ENCODE results near the gene SEC14L1.

The SEC14L1 gene

GRCh38 chr17:77116371-77116860, 24.4 kb upstream of the SEC14L1 start:
- Histone ChIP-seq H3K27me3 (ENCODE audit: insufficient read depth, low read depth) (no peaks in the 10 kb centered on the region), H3K36me3 (ENCODE audit: insufficient read depth) (no peaks in the 10 kb centered on the region), H3K79me2 (ENCODE audit: insufficient read depth, low read depth) (no peaks in the 10 kb centered on the region), H2AFZ (ENCODE audit: low read depth) (no peak overlapping the region), H4K20me1 (ENCODE audit: insufficient read depth) (no peaks in the 10 kb centered on the region), H3K4me3 (IDR thresholded peaks at IDR 0.05; ENCODE audit: insufficient read depth, low read depth, low read length) (no peak overlapping the region), H3K4me1 (ENCODE audit: low read depth, poor library complexity, severe bottlenecking) (no peaks in the 10 kb centered on the region), H3K27ac (no peak overlapping the region), H3K4me2 (no peak overlapping the region), H3K9ac (no peak overlapping the region)
- TF ChIP-seq CTCF (conservative IDR thresholded peaks at IDR 0.05; ENCODE audit: low read depth, low read length), result no peak

- no peak overlapping the region for H3K4me2 ChIP-seq
Measured at GRCh38 chr17:77117415-77117814, 23.4 kb upstream of the SEC14L1 start.

GRCh38 chr17:77118251-77118928, 22.4 kb upstream of the SEC14L1 start:
- no peak overlapping the region for H2AFZ ChIP-seq (ENCODE audit: low read depth)
- no peaks in the 10 kb centered on the region for H3K36me3 ChIP-seq (ENCODE audit: insufficient read depth)
- H3K4me3 ChIP-seq (IDR thresholded peaks at IDR 0.05; ENCODE audit: insufficient read depth, low read depth, low read length), result no peak overlapping the region
- no peaks in the 10 kb centered on the region for H3K79me2 ChIP-seq (ENCODE audit: insufficient read depth, low read depth)
- TF ChIP-seq CTCF (conservative IDR thresholded peaks at IDR 0.05; ENCODE audit: low read depth, low read length), result no peak
- no peak overlapping the region for H3K27ac ChIP-seq
- no peak overlapping the region for H3K4me2 ChIP-seq
- H3K4me1 ChIP-seq (ENCODE audit: low read depth, poor library complexity, severe bottlenecking), result no peaks in the 10 kb centered on the region
- no peaks in the 10 kb centered on the region for H3K27me3 ChIP-seq (ENCODE audit: insufficient read depth, low read depth)
- H3K9ac ChIP-seq, result no peak overlapping the region
- H4K20me1 ChIP-seq (ENCODE audit: insufficient read depth), result no peaks in the 10 kb centered on the region

More at GRCh38 chr17:77117415-77117814, 23.4 kb upstream of the SEC14L1 start:
- H3K27me3 ChIP-seq (ENCODE audit: insufficient read depth, low read depth), result no peaks in the 10 kb centered on the region
- H3K27ac ChIP-seq, result no peak overlapping the region
- H3K79me2 ChIP-seq (ENCODE audit: insufficient read depth, low read depth), result no peaks in the 10 kb centered on the region
- H3K4me1 ChIP-seq (ENCODE audit: low read depth, poor library complexity, severe bottlenecking), result no peaks in the 10 kb centered on the region
- H3K36me3 ChIP-seq (ENCODE audit: insufficient read depth), result no peaks in the 10 kb centered on the region
- no peak overlapping the region for H3K9ac ChIP-seq
- H3K4me3 ChIP-seq (IDR thresholded peaks at IDR 0.05; ENCODE audit: insufficient read depth, low read depth, low read length), result no peak overlapping the region
- H2AFZ ChIP-seq (ENCODE audit: low read depth), result no peak overlapping the region
- no peak for TF ChIP-seq CTCF (conservative IDR thresholded peaks at IDR 0.05; ENCODE audit: low read depth, low read length)
- H4K20me1 ChIP-seq (ENCODE audit: insufficient read depth), result no peaks in the 10 kb centered on the region

- no peak overlapping the region for H3K27ac ChIP-seq
- no peak for TF ChIP-seq CTCF (conservative IDR thresholded peaks at IDR 0.05; ENCODE audit: low read depth, low read length)
Measured at GRCh38 chr17:77119668-77120301, 21.0 kb upstream of the SEC14L1 start.

More at GRCh38 chr17:77119668-77120301, 21.0 kb upstream of the SEC14L1 start:
- H3K4me1 ChIP-seq (ENCODE audit: low read depth, poor library complexity, severe bottlenecking), result no peaks in the 10 kb centered on the region
- H3K36me3 ChIP-seq (ENCODE audit: insufficient read depth), result no peaks in the 10 kb centered on the region
- H4K20me1 ChIP-seq (ENCODE audit: insufficient read depth), result no peaks in the 10 kb centered on the region
- H3K9ac ChIP-seq, result no peak overlapping the region
- no peaks in the 10 kb centered on the region for H3K27me3 ChIP-seq (ENCODE audit: insufficient read depth, low read depth)
- H3K4me2 ChIP-seq, result no peak overlapping the region
- no peaks in the 10 kb centered on the region for H3K79me2 ChIP-seq (ENCODE audit: insufficient read depth, low read depth)
- no peak overlapping the region for H2AFZ ChIP-seq (ENCODE audit: low read depth)
- no peak overlapping the region for H3K4me3 ChIP-seq (IDR thresholded peaks at IDR 0.05; ENCODE audit: insufficient read depth, low read depth, low read length)
